Measurements from ENCODE around the gene RFX2. TPM values are rescaled to one million over a fixed set of nuclear protein-coding genes. Genes with fewer than 3 reads are reported as not detected.

RFX2 gene
- total and polyA plus RNA-seq, 9 of the 15 experiments (the other 6 are each of a cell fraction or from before 2014, with no cell fraction given), result 3.6 to 18.7 (median 8.7) TPM

GRCh38 chr19:6055013-6055795 lies 55.1 kb downstream of the RFX2 start:
- POLR2A ChIA-PET, result no interaction called here
- no peaks in the 10 kb centered on the region for H3K27me3 ChIP-seq (ENCODE audit: control insufficient read depth in 2 of 2, insufficient read depth in 2 of 2, low read length in 2 of 2)
- H4K20me1 ChIP-seq (replicated peaks; ENCODE audit: control insufficient read depth, insufficient read depth, low read length), result no peaks in the 10 kb centered on the region
- no peak overlapping the region for H3K9ac ChIP-seq (ENCODE audit: insufficient read depth in 1 of 2, low read depth in 2 of 2, low read length in 2 of 2)
- peaks cover 14% of the 10 kb centered on the region for H3K79me2 ChIP-seq (ENCODE audit: control insufficient read depth, insufficient read depth, low read length)
- no peak overlapping the region for H3K4me2 ChIP-seq (ENCODE audit: insufficient read depth, low read length)
- CTCF ChIA-PET (ENCODE audit: low intra/inter-chr PET ratio), result no interaction called here
- ATAC-seq (no peak), DNase-seq (ENCODE audit: extremely low read depth in 1 of 4, low spot score in 3 of 4) (no peak), FAIRE-seq (no peak)
- 0 out of 3 replicates have a peak, but pooled peaks cover 4% of the 10 kb centered on the region for H3K36me3 ChIP-seq (ENCODE audit: control insufficient read depth, insufficient read depth, low read length)
- H2AFZ ChIP-seq (ENCODE audit: low read depth, low read length), result no peak overlapping the region
- peaks cover 18 to 28% of the 10 kb centered on the region in 2 experiments for H3K4me1 ChIP-seq (replicated peaks in 1 of 2; ENCODE audit: control insufficient read depth in 2 of 2, insufficient read depth in 2 of 2, low read length in 2 of 2)
- 91% methylated on average over 4 of the region's 4 CpGs for WGBS (ENCODE audit: insufficient coverage, low coverage, missing lambda C conversion rate)
- no peaks in the 10 kb centered on the region for H3K9me3 ChIP-seq (replicated peaks; ENCODE audit: control insufficient read depth, insufficient read depth, low read depth, low read length)
- intact Hi-C loops (cut with micrococcal nuclease) (no loop called here), in situ Hi-C loops (cut with MboI) (loop anchor here (5.0 kb wide), 1 partner anchor 67 kb away; no protein-coding TSS in a partner anchor)
- BruUV-seq (replicated peaks), result no TSS peak
- H3K27ac ChIP-seq (ENCODE audit: extremely low read depth, low read depth, low read length), result no peak overlapping the region
- H3K4me3 ChIP-seq, result no peak overlapping the region
- no peaks in the 10 kb centered on the region for H3K9me1 ChIP-seq (ENCODE audit: control insufficient read depth, insufficient read depth, low read length)
- TF ChIP-seq ZNF609 (CRISPR knock-in tag; IDR thresholded peaks at IDR 0.05; ENCODE audit: borderline replicate concordance) (no peak), RNF219 (CRISPR knock-in tag; IDR thresholded peaks at IDR 0.05) (no peak), ZBTB49 (CRISPR knock-in tag; IDR thresholded peaks at IDR 0.05; ENCODE audit: borderline replicate concordance) (no peak), ZNF384 (IDR thresholded peaks at IDR 0.05; ENCODE audit: low read depth, low read length) (no peak), PRMT5 (CRISPR knock-in tag; IDR thresholded peaks at IDR 0.05) (no peak), NCOA1 (IDR thresholded peaks at IDR 0.05; ENCODE audit: low read depth) (no peak), MCM5 (IDR thresholded peaks at IDR 0.05; ENCODE audit: low read depth) (no peak), ZNF212 (CRISPR knock-in tag; IDR thresholded peaks at IDR 0.05) (no peak), TOE1 (IDR thresholded peaks at IDR 0.05; ENCODE audit: borderline replicate concordance) (no peak), TOE1 (CRISPR knock-in tag; IDR thresholded peaks at IDR 0.05; ENCODE audit: borderline replicate concordance, low read depth) (no peak), EP300 (IDR thresholded peaks at IDR 0.05; ENCODE audit: low read length) (no peak)
